Measurements from ENCODE around the gene SMC3.

DNA sequence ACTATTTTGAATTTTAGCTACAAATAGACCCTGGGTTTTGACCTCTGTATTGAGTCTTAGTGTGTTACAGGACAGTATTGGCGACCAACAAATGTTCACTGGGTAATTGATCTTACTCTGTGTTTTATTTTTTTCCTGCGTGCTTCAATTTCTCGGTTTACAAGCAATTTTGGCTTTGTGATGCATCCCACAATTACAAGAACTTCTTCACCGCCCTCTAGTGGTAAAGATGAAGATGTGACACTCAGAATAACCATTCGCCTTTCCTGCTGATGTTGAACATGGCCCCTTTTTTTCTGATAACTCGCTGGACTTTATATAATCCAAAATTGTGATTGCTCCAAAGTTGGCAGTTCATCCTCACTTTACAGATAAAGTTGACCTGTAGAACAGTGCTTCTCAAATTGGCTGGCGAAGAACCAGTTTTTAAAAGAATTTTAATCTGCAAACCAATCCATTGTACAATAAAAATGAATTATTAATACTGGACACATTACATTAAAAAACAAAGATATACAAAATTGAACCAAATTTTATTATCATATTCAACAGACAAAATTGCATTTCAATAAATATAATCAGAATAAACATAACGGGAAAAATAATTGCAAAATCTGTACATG, 20.2 kb upstream of the SMC3 start:
- TF ChIP-seq POLR2A (IDR thresholded peaks at IDR 0.05), result no peak
- TF ChIP-seq, protein P1, sequence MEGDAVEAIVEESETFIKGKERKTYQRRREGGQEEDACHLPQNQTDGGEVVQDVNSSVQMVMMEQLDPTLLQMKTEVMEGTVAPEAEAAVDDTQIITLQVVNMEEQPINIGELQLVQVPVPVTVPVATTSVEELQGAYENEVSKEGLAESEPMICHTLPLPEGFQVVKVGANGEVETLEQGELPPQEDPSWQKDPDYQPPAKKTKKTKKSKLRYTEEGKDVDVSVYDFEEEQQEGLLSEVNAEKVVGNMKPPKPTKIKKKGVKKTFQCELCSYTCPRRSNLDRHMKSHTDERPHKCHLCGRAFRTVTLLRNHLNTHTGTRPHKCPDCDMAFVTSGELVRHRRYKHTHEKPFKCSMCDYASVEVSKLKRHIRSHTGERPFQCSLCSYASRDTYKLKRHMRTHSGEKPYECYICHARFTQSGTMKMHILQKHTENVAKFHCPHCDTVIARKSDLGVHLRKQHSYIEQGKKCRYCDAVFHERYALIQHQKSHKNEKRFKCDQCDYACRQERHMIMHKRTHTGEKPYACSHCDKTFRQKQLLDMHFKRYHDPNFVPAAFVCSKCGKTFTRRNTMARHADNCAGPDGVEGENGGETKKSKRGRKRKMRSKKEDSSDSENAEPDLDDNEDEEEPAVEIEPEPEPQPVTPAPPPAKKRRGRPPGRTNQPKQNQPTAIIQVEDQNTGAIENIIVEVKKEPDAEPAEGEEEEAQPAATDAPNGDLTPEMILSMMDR (IDR thresholded peaks at IDR 0.05), result peak; percentile 73 to 91 (median 78)

Data from right lobe of liver (tissue), 4 donors.